ENCODE data around the gene REPIN1.

- no peak for TF ChIP-seq CTCF (IDR thresholded peaks at IDR 0.05)
- no peak for TF ChIP-seq EZH2 (IDR thresholded peaks at IDR 0.05; ENCODE audit: borderline replicate concordance, insufficient read depth, low read depth, low read length, poor library complexity, severe bottlenecking)
These were observed 43.4 kb downstream of the REPIN1 start for GRCh38 chr7:150412016-150412415.
